C4-2B (cell line): ENCODE measurements around the gene FABP6.
"Not testable (repeated sequence)": the region's sequence is repeated elsewhere in the genome, so short reads cannot be mapped to it uniquely, and the experiment has no call there.

ENCODE experiments used
- H3K27ac ChIP-seq: fragments of 450-650 bp; 2 replicates; pipeline ENCODE4 v1.5.1; 2017
- ZFX ChIP-seq: fragments of 450-650 bp; IDR thresholded peaks from 2 replicates; pipeline ENCODE4 v1.6.1; 2017
- TF ChIP-seq, protein P1 (sequence below): fragments of 450-650 bp; conservative IDR thresholded peaks from 2 replicates; pipeline ENCODE4 v1.5.1; 2017; ENCODE audit warnings: mild to moderate bottlenecking

FABP6 gene

DNA sequence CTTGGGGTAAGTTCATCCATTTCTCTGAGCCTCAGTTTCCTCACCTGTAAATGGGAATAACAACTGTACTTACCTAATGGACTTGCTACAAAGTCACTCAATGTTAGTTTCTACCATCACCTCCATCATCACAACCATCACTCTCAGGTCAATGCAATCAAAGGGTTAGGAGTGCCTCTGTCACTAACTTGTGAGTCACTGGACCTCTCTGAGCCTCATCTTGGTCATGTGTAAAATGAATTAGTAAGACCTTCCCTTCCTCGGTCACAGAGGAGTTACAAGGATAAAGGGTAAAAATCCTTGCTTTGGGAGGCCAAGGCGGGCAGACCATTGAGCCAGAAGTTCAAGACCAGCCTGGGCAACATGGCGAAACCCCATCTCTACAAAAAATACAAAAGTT, 12.8 kb downstream of the FABP6 start:
- no peak overlapping the region for H3K27ac ChIP-seq
- TF ChIP-seq ZFX: no peak
- TF ChIP-seq, protein P1, sequence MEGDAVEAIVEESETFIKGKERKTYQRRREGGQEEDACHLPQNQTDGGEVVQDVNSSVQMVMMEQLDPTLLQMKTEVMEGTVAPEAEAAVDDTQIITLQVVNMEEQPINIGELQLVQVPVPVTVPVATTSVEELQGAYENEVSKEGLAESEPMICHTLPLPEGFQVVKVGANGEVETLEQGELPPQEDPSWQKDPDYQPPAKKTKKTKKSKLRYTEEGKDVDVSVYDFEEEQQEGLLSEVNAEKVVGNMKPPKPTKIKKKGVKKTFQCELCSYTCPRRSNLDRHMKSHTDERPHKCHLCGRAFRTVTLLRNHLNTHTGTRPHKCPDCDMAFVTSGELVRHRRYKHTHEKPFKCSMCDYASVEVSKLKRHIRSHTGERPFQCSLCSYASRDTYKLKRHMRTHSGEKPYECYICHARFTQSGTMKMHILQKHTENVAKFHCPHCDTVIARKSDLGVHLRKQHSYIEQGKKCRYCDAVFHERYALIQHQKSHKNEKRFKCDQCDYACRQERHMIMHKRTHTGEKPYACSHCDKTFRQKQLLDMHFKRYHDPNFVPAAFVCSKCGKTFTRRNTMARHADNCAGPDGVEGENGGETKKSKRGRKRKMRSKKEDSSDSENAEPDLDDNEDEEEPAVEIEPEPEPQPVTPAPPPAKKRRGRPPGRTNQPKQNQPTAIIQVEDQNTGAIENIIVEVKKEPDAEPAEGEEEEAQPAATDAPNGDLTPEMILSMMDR: no peak

DNA sequence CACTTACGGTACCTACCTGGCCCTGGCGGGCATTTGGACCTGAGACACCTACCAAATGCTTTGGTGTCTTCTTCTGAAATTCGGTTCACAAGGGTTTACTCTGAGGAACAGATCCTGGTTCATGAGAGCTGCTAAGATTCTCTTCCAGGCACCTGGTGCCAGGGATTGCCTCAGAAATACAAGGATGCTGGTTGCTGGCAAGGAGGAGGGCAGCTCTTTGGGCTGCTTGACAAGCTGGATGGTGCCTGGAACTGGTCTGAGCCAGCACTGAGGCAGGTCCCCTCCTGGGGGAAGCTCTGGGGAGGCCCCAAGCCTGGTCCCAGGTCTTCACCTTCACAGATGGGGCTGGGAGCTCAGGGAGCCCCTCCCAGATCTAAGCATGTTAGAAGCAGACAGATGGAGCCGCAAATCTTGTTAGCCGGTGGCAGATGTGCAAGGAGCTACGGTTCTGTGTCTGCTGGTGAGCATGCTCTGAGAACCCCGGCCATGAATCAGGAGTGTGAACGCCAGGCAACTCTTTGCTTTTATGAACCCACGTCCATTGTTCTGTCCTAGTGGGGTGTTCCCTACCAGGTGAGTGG, 16.3 kb downstream of the FABP6 start:
- TF ChIP-seq, protein P1: no peak
- TF ChIP-seq ZFX: no peak

DNA sequence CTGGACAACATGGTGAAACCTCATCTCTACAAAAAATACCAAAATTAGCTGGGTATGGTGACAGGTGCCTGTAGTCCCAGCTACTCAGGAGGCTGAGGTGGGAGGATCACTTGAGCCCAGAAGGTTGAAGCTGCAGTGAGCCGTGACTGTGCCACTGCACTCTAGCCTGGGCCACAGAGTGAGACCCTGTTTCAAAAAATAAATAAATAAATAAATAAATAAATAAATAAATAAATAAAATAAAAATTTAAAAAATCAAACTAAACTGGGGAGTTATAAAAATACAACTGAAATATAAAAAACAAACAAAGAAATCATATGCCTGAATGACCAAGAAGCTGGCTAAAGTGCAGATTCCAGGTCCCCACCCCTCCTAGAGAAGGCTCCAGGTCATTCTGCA, 20.3 kb downstream of the FABP6 start:
- H3K27ac ChIP-seq: not testable (repeated sequence)

More for the DNA sequence above, 16.3 kb downstream of the FABP6 start:
- no peak overlapping the region for H3K27ac ChIP-seq

DNA sequence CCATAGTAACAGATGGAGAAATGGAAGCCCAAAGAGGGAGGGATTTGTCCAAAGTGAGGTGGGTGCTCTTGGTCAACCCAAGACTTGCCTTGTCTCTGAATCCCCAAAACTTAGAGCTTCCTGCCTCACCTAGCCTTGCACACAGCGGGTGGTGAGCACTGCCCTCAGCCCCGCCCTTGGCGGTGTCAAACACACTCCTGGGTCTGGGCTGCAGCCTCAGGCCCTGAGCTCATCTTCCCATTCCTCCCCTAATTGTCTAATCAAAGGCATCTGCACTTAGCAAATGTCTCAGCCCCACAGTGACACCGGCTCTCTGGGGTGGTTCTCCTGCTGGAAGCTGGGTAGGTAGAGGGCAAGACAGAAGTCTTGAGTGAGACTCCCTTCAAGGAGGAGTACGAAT, 20.9 kb downstream of the FABP6 start:
- no peak for TF ChIP-seq ZFX
- TF ChIP-seq, protein P1: no peak
- no peak overlapping the region for H3K27ac ChIP-seq

DNA sequence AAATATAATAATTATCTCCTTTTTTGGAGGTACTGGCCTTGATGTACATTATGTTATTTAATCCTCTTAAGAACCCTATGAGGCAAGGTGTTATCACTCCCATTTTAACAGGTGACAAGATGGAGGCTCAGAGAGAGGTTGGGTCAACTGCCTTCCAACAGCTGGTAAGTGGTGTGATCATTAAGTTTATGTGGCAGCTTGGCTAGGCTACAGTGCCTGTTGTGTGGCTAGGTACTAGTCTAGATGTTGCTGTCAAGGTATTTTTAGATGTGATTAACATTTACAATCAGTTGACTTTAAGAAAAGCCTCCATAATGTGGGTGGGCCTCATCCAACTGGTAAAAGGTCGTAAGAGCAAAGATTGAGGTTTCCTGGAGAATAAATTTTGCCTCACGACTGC, 21.5 kb downstream of the FABP6 start:
- H3K27ac ChIP-seq: no peak overlapping the region
- TF ChIP-seq, protein P1: no peak
- no peak for TF ChIP-seq ZFX

DNA sequence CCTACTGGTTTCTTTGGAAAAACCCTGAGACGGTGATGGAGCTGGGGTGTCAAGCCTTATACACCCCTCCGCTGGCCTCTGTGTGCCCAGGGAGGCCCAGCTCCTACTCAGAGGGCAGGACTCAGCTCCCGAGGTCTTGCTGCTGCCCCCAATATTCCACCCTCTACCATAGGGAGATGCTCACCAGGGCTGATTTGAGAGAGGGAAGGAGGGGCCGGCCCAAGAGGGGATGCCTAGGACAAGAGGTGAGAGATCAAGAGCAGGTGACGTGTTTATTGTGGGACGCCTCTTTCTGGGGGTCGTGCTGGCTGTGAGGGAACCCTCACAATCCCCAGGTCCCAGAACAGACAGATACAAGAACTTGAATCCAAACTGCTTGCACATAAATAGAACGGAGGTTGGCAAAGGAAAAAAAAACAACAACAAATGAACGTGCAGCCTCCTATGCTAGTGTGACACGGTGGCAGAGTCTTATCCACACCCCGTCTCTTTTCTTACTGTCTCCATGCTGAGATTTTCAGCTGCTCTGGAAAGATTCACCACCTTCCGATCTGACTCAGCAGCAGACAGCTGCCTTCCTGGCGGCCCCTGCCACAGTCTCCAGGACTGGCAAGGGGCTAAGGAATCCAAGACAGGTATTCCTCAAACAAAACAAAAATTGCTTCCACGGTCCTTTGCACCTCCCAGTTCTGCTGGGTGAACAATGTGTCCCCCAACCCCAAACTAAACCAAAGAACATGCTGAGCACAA, 22.3 kb downstream of the FABP6 start:
- H3K27ac ChIP-seq: no peak overlapping the region
- TF ChIP-seq, protein P1: no peak
- TF ChIP-seq ZFX: no peak

DNA sequence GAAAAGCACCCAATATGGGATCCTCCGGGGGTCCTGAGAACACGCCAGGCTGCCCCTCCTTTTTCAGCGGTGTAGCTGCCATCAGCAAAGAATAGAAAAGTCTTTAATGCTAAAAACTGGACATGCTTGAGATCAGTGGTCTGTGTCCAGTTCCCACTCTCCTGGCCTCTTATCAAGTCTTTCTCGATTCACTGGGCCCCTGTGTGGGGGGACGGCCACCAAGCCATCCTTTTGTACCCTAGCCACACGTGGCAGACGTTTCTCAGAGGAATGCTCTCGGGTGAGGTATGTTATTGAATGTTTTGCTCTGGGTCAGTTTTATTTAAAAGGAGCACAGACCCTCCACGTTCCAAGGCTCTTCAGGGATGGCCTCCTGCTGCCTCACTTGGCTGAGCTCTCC, 23.6 kb downstream of the FABP6 start:
- TF ChIP-seq, protein P1: no peak
- no peak overlapping the region for H3K27ac ChIP-seq

DNA sequence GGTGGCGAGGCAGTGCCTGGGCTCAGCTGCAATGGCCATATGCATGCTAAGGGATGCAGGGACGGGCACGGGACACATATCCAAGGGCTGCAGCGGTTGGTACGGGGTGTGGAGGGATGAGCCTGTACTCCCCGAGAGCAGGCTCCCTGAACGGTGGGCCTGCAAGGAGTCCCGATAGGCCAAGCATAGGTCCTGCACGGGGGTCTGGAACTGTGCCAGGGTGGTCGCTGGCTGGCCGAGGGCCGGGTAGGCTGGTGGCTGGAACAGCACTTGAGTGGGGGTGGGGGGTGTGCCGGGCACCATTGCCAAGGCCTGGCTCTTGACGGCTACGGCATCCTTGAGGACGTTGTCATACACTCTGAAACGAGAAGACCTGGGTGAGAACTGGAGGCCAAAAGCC, 24.1 kb downstream of the FABP6 start:
- H3K27ac ChIP-seq: no peak overlapping the region
- no peak for TF ChIP-seq ZFX
- TF ChIP-seq, protein P1: no peak
